ENCODE results near the gene MYO18B.

DNA sequence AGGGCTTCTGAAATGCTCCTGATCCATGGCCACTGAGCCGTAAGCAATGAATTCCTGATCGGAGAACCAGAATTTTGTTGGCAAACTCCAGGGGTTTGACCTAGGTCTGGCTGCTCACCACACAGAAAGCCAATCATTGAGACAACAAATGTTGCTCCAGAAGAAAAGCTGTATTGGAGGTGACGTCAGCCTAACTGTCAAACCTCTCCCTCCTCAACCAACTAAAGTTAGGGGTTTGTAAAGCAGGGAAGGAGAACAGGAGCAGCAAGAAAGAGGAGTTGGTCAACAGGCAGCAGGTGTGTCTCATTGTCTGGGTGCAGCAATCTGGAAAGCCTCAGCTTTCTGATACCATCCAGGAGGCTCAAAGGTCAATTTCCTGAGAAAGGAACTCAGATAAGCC, 293.5 kb downstream of the MYO18B start:
- TF ChIP-seq, protein P1, sequence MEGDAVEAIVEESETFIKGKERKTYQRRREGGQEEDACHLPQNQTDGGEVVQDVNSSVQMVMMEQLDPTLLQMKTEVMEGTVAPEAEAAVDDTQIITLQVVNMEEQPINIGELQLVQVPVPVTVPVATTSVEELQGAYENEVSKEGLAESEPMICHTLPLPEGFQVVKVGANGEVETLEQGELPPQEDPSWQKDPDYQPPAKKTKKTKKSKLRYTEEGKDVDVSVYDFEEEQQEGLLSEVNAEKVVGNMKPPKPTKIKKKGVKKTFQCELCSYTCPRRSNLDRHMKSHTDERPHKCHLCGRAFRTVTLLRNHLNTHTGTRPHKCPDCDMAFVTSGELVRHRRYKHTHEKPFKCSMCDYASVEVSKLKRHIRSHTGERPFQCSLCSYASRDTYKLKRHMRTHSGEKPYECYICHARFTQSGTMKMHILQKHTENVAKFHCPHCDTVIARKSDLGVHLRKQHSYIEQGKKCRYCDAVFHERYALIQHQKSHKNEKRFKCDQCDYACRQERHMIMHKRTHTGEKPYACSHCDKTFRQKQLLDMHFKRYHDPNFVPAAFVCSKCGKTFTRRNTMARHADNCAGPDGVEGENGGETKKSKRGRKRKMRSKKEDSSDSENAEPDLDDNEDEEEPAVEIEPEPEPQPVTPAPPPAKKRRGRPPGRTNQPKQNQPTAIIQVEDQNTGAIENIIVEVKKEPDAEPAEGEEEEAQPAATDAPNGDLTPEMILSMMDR (conservative IDR thresholded peaks at IDR 0.05; ENCODE audit: low read depth, low read length) = no peak
- no peak for TF ChIP-seq EZH2 (IDR thresholded peaks at IDR 0.05; ENCODE audit: low read length, unreplicated experiment)

Measured in PC-3 (cell line).